MCF 10A (cell line): ENCODE data around the gene PIAS3. TPM values are rescaled to one million over a fixed set of nuclear protein-coding genes. Genes with fewer than 3 reads are reported as not detected.

Experiments
- BruUV-seq: library from RNA; stranded (reverse); fragments of 400-500 nt; replicated peaks from 2 replicates; lab custom pipeline; 2021; lab: Mats Ljungman, UMichigan
- CTCF ChIA-PET: fragments of 300-600 bp; sonication (Branson Sonifier 250); formaldehyde crosslinking; extraction: SDS; loops from one replicate; lab custom pipeline; 2021; ENCODE audit warnings: antibody characterized with exemption, inconsistent platforms; lab: Yijun Ruan, JAX
- POLR2A ChIA-PET: fragments of 300-600, 350-650 bp; sonication (Branson Sonifier 250); formaldehyde crosslinking; extraction: SDS; loops from one replicate; lab custom pipeline; 2020; ENCODE audit warnings: antibody characterized with exemption, inconsistent platforms; lab: Yijun Ruan, JAX
- DNase-seq: peaks from one replicate; pipeline ENCODE4 v3.0.0-alpha.2; 2018; ENCODE audit not compliant: unreplicated experiment
- H3K27ac Mint-ChIP-seq: one replicate; pipeline ENCODE4 v1.8.0; 2022; ENCODE audit warnings: mild to moderate bottlenecking, low read depth, mixed read lengths; ENCODE audit not compliant: unreplicated experiment
- H3K27me3 Mint-ChIP-seq: one replicate; pipeline ENCODE4 v1.8.0; 2022; ENCODE audit warnings: mixed read lengths; ENCODE audit not compliant: insufficient read depth, unreplicated experiment
- H3K36me3 Mint-ChIP-seq: one replicate; pipeline ENCODE4 v1.8.0; 2022; ENCODE audit warnings: mild to moderate bottlenecking, moderate library complexity, mixed read lengths; ENCODE audit not compliant: insufficient read depth, unreplicated experiment
- H3K4me1 Mint-ChIP-seq: one replicate; pipeline ENCODE4 v1.8.0; 2022; ENCODE audit warnings: mixed read lengths; ENCODE audit not compliant: insufficient read depth, unreplicated experiment
- H3K4me3 Mint-ChIP-seq: one replicate; pipeline ENCODE4 v1.8.0; 2022; ENCODE audit warnings: mild to moderate bottlenecking, moderate library complexity, mixed read lengths; ENCODE audit not compliant: unreplicated experiment
- H3K9me3 Mint-ChIP-seq: one replicate; pipeline ENCODE4 v1.8.0; 2022; ENCODE audit warnings: mixed read lengths; ENCODE audit not compliant: unreplicated experiment
- intact Hi-C: fragments of 100-400 bp; cut with micrococcal nuclease; formaldehyde crosslinking; loops from 2 replicates; pipeline ENCODE4 v1.14.1; 2022
- total RNA-seq: library from RNA; stranded (reverse); gene quantifications from 2 replicates; pipeline ENCODE4 v1.2.3, GENCODE V29; 2022
- TF ChIP-seq, protein P1 (sequence below): fragments of 200-600 bp; IDR thresholded peaks from one replicate; pipeline ENCODE4 v1.8.0; 2022; ENCODE audit warnings: antibody characterized with exemption, mild to moderate bottlenecking; ENCODE audit not compliant: unreplicated experiment

Gene PIAS3
- total RNA-seq, 1 experiment from 2014 or later, result 34.3 TPM

DNA sequence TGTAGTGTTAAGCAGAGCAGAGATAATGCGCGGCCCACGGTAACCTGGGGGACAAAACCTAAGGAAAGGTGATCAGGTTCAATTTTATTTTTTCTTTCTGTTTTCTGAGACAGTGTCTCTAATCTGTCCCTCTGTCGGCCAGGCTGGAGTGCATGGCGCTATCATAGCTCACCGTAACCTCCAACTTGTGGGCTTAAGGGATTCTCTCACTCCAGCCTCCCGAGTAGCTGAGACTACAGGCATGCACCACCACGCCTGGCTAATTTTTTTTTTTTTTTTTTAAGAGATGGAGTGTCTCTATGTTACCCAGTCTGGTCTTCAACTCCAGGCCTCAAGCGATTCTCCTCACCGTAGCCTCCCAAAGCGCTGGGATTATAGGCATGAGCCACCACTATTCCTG is 27.5 kb upstream of the PIAS3 start:
- peaks cover 10% of the 10 kb centered on the region for H3K36me3 Mint-ChIP-seq
- peak overlapping the region; percentile 81 for H3K4me3 Mint-ChIP-seq
- no TSS peak for BruUV-seq
- H3K27me3 Mint-ChIP-seq, result peaks cover 12% of the 10 kb centered on the region
- DNase-seq, result no peak
- TF ChIP-seq, protein P1, sequence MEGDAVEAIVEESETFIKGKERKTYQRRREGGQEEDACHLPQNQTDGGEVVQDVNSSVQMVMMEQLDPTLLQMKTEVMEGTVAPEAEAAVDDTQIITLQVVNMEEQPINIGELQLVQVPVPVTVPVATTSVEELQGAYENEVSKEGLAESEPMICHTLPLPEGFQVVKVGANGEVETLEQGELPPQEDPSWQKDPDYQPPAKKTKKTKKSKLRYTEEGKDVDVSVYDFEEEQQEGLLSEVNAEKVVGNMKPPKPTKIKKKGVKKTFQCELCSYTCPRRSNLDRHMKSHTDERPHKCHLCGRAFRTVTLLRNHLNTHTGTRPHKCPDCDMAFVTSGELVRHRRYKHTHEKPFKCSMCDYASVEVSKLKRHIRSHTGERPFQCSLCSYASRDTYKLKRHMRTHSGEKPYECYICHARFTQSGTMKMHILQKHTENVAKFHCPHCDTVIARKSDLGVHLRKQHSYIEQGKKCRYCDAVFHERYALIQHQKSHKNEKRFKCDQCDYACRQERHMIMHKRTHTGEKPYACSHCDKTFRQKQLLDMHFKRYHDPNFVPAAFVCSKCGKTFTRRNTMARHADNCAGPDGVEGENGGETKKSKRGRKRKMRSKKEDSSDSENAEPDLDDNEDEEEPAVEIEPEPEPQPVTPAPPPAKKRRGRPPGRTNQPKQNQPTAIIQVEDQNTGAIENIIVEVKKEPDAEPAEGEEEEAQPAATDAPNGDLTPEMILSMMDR, result no peak
- H3K4me1 Mint-ChIP-seq, result peaks cover 24% of the 10 kb centered on the region
- no peaks in the 10 kb centered on the region for H3K9me3 Mint-ChIP-seq
- H3K27ac Mint-ChIP-seq, result no peak overlapping the region
- intact Hi-C loops, result loop anchor here (1.0 kb wide), 1 partner anchor 27 kb away; the partner anchor contains the start of gene PIAS3
- CTCF ChIA-PET, result interaction anchor here (0.6 to 21.0 kb wide), 3 partner anchors 24 to 55 kb away, joined by 3 to 617 read pairs (median 7); partner anchors contain the start of genes ITGA10 and NUDT17
- POLR2A ChIA-PET, result interaction anchor here (1.1 to 1.8 kb wide), 2 partner anchors 25 to 28 kb away, joined by 4 to 30 read pairs; partner anchors contain the start of gene PIAS3

GRCh38 chr1:145885738-145886287 is 26.9 kb upstream of the PIAS3 start, which contains the start of gene ANKRD35:
Gene ANKRD35 (minus strand): TSS chr1:145885866. CDS start chr1:145885758, 108 bp downstream.
- Mint-ChIP-seq H3K27me3 (peaks cover 12% of the 10 kb centered on the region), H3K4me1 (peaks cover 19% of the 10 kb centered on the region), H3K27ac (no peak within 1 kb of the TSS), H3K4me3 (peak within 1 kb of the TSS; percentile 81), H3K9me3 (no peaks in the 10 kb centered on the region), H3K36me3 (peaks cover 10% of the 10 kb centered on the region)
- intact Hi-C loops, result loop anchor here (1.0 kb wide), 1 partner anchor 27 kb away; the partner anchor contains the start of gene PIAS3
- POLR2A ChIA-PET, result interaction anchor here (0.7 to 1.8 kb wide), 13 partner anchors 13 to 120 kb away, joined by 3 to 30 read pairs (median 4); partner anchors contain the start of genes ANKRD34A, LIX1L, PEX11B and PIAS3
- CTCF ChIA-PET, result interaction anchor here (0.6 to 21.0 kb wide), 6 partner anchors 16 to 60 kb away, joined by 3 to 617 read pairs (median 4); partner anchors contain the start of genes ITGA10 and NUDT17
- TF ChIP-seq, protein P1, result no peak
- peak; percentile 87 for DNase-seq
- no TSS peak for BruUV-seq

GRCh38 chr1:145884675-145885074 is 25.8 kb upstream of the PIAS3 start:
- H3K36me3 Mint-ChIP-seq, result peaks cover 10% of the 10 kb centered on the region
- peak overlapping the region; percentile 81 for H3K4me3 Mint-ChIP-seq
- ChIA-PET POLR2A (interaction anchor here (0.7 to 2.8 kb wide), 8 partner anchors 8 to 80 kb away, joined by 3 to 30 read pairs (median 5); partner anchors contain the start of genes ANKRD34A, PEX11B, PIAS3 and POLR3GL), CTCF (interaction anchor here (0.5 to 21.0 kb wide), 9 partner anchors 7 to 92 kb away, joined by 3 to 617 read pairs (median 4); partner anchors contain the start of genes ITGA10 and NUDT17)
- H3K27ac Mint-ChIP-seq, result no peak overlapping the region
- peaks cover 26% of the 10 kb centered on the region for H3K4me1 Mint-ChIP-seq
- TF ChIP-seq, protein P1, result no peak
- no peaks in the 10 kb centered on the region for H3K9me3 Mint-ChIP-seq
- DNase-seq, result no peak
- intact Hi-C loops, result no loop called here
- BruUV-seq, result no TSS peak
- H3K27me3 Mint-ChIP-seq, result peaks cover 12% of the 10 kb centered on the region

DNA sequence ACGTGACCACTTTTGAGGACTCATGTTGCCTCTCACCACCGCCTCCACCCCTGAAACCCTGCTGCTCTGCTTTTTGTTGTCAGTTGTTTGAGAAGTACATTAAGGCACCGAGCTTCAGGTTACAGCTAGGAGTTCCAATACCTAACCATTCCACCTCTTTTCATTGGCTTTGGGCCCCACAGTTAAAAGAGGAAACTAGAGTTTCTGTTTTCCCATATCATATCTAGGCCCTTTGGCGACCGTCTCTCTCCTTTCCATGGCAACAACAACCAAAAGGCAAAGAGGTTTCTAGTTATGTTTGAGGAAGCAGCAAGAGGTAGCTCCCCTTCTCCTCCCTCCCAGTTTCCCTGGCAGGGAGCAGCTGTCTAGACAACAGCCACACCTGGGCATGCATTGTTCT is 20.9 kb upstream of the PIAS3 start:
- Mint-ChIP-seq H3K27ac (no peak overlapping the region), H3K9me3 (no peaks in the 10 kb centered on the region), H3K4me1 (peaks cover 28% of the 10 kb centered on the region), H3K4me3 (no peak overlapping the region), H3K36me3 (no peaks in the 10 kb centered on the region), H3K27me3 (peaks cover 2% of the 10 kb centered on the region)
- BruUV-seq, result no TSS peak
- CTCF ChIA-PET, result interaction anchor here (0.7 to 7.2 kb wide), 8 partner anchors 12 to 99 kb away, joined by 3 to 98 read pairs (median 4); partner anchors contain the start of genes ITGA10, NUDT17 and PIAS3
- TF ChIP-seq, protein P1, result no peak
- no peak for DNase-seq
- POLR2A ChIA-PET, result interaction anchor here (0.8 to 3.7 kb wide), 8 partner anchors 9 to 56 kb away, joined by 3 to 39 read pairs (median 8); partner anchors contain the start of genes PEX11B, PIAS3, POLR3C and RBM8A
- intact Hi-C loops, result no loop called here
